OCI-LY3 (cell line): ENCODE results near the gene VGLL3.

ENCODE experiments used
- CTCF ChIP-seq: fragments of 200-600, 300-600 bp; sonication (generic); IDR thresholded peaks from 2 replicates; pipeline ENCODE4 v1.5.1; 2014; ENCODE audit warnings: antibody characterized with exemption, low read length, low read depth
- EZH2phosphoT487 ChIP-seq: fragments of 200-600 bp; shearing (Covaris generic); IDR thresholded peaks from 2 replicates; pipeline ENCODE4 v1.6.1; 2018; ENCODE audit warnings: antibody characterized with exemption, mixed run types, low read depth

GRCh38 chr3:86930831-86931230 is 60.1 kb downstream of the VGLL3 start:
- TF ChIP-seq CTCF (no peak), EZH2phosphoT487 (no peak)
